ENCODE measurements around the gene TSC2. TPM values are rescaled to one million over a fixed set of nuclear protein-coding genes. Genes with fewer than 3 reads are reported as not detected.

Gene TSC2
- total and polyA plus RNA-seq, 2 of the 13 experiments (the other 11 are each of a cell fraction or from before 2014, with no cell fraction given), result 19.6 to 40.4 TPM

DNA sequence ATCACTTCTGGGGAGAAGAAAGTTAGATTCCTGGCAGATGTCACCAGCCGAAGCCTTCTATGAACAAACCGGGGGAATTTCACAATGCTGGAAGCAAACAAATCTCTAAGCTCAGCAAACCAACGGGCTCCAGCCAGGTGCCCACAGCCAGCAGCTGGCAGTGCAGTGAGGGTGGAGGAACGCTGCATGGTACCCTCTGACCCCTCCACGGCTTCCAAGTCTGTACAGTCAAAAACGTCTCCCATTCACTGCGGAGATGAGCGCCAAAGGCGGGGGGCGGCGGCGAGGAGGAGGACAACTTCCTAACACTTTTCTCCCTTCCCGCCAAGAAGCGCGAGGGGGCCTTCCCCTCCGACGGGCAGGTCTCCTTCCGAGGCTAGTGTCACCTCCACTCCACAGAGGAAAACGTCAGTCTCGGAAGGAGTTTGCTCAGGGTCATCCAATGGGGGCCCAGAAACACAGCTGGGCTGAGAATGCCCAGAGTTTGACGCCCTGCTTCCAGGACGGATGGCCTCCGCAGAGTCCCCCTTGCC, 39.1 kb upstream of the TSC2 start (continued):
- TF ChIP-seq, protein P1, sequence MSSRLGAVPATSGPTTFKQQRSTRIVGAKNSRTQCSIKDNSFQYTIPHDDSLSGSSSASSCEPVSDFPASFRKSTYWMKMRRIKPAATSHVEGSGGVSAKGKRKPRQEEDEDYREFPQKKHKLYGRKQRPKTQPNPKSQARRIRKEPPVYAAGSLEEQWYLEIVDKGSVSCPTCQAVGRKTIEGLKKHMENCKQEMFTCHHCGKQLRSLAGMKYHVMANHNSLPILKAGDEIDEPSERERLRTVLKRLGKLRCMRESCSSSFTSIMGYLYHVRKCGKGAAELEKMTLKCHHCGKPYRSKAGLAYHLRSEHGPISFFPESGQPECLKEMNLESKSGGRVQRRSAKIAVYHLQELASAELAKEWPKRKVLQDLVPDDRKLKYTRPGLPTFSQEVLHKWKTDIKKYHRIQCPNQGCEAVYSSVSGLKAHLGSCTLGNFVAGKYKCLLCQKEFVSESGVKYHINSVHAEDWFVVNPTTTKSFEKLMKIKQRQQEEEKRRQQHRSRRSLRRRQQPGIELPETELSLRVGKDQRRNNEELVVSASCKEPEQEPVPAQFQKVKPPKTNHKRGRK (CRISPR knock-in tag; IDR thresholded peaks at IDR 0.05), result no peak
- peak; percentile 80 for TF ChIP-seq BCL6 (CRISPR knock-in tag; IDR thresholded peaks at IDR 0.05)
- no peak for TF ChIP-seq PHF21A (CRISPR knock-in tag; IDR thresholded peaks at IDR 0.05)
- TF ChIP-seq, protein P2, sequence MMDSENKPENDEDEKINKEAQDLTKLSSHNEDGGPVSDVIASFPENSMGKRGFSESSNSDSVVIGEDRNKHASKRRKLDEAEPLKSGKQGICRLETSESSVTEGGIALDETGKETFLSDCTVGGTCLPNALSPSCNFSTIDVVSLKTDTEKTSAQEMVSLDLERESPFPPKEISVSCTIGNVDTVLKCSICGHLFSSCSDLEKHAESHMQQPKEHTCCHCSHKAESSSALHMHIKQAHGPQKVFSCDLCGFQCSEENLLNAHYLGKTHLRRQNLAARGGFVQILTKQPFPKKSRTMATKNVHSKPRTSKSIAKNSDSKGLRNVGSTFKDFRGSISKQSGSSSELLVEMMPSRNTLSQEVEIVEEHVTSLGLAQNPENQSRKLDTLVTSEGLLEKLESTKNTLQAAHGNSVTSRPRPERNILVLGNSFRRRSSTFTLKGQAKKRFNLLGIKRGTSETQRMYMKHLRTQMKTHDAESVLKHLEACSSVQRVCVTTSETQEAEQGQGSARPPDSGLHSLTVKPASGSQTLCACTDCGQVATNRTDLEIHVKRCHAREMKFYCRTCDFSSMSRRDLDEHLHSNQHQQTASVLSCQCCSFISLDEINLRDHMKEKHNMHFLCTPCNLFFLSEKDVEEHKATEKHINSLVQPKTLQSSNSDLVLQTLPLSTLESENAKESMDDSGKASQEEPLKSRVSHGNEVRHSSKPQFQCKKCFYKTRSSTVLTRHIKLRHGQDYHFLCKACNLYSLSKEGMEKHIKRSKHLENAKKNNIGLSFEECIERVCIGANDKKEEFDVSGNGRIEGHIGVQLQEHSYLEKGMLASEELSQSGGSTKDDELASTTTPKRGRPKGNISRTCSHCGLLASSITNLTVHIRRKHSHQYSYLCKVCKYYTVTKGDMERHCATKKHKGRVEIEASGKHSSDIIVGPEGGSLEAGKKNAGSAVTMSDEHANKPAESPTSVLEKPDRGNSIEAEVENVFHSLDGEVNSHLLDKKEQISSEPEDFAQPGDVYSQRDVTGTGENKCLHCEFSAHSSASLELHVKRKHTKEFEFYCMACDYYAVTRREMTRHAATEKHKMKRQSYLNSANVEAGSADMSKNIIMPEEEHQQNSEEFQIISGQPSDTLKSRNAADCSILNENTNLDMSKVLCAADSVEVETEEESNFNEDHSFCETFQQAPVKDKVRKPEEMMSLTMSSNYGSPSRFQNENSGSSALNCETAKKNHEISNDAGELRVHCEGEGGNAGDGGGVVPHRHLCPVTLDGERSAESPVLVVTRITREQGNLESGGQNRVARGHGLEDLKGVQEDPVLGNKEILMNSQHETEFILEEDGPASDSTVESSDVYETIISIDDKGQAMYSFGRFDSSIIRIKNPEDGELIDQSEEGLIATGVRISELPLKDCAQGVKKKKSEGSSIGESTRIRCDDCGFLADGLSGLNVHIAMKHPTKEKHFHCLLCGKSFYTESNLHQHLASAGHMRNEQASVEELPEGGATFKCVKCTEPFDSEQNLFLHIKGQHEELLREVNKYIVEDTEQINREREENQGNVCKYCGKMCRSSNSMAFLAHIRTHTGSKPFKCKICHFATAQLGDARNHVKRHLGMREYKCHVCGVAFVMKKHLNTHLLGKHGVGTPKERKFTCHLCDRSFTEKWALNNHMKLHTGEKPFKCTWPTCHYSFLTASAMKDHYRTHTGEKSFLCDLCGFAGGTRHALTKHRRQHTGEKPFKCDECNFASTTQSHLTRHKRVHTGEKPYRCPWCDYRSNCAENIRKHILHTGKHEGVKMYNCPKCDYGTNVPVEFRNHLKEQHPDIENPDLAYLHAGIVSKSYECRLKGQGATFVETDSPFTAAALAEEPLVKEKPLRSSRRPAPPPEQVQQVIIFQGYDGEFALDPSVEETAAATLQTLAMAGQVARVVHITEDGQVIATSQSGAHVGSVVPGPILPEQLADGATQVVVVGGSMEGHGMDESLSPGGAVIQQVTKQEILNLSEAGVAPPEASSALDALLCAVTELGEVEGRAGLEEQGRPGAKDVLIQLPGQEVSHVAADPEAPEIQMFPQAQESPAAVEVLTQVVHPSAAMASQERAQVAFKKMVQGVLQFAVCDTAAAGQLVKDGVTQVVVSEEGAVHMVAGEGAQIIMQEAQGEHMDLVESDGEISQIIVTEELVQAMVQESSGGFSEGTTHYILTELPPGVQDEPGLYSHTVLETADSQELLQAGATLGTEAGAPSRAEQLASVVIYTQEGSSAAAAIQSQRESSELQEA (CRISPR knock-in tag; IDR thresholded peaks at IDR 0.05; ENCODE audit: not compliant biosample characterization), result no peak
- no peak for TF ChIP-seq CENPX (CRISPR knock-in tag; IDR thresholded peaks at IDR 0.05)
- 0 out of 2 replicates have a peak, but pooled peaks have one; percentile 14 for TF ChIP-seq HDAC2 (CRISPR knock-in tag; IDR thresholded peaks at IDR 0.05)
- no peak for TF ChIP-seq ZNF563 (CRISPR knock-in tag; IDR thresholded peaks at IDR 0.05)
- TF ChIP-seq TEAD2 (CRISPR knock-in tag; IDR thresholded peaks at IDR 0.05), result no peak
- TF ChIP-seq, protein P3, sequence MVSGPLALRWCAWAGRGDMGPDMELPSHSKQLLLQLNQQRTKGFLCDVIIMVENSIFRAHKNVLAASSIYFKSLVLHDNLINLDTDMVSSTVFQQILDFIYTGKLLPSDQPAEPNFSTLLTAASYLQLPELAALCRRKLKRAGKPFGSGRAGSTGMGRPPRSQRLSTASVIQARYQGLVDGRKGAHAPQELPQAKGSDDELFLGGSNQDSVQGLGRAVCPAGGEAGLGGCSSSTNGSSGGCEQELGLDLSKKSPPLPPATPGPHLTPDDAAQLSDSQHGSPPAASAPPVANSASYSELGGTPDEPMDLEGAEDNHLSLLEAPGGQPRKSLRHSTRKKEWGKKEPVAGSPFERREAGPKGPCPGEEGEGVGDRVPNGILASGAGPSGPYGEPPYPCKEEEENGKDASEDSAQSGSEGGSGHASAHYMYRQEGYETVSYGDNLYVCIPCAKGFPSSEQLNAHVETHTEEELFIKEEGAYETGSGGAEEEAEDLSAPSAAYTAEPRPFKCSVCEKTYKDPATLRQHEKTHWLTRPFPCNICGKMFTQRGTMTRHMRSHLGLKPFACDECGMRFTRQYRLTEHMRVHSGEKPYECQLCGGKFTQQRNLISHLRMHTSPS (CRISPR knock-in tag; IDR thresholded peaks at IDR 0.05; ENCODE audit: low read depth), result peak; percentile 66
- TF ChIP-seq, protein P4, sequence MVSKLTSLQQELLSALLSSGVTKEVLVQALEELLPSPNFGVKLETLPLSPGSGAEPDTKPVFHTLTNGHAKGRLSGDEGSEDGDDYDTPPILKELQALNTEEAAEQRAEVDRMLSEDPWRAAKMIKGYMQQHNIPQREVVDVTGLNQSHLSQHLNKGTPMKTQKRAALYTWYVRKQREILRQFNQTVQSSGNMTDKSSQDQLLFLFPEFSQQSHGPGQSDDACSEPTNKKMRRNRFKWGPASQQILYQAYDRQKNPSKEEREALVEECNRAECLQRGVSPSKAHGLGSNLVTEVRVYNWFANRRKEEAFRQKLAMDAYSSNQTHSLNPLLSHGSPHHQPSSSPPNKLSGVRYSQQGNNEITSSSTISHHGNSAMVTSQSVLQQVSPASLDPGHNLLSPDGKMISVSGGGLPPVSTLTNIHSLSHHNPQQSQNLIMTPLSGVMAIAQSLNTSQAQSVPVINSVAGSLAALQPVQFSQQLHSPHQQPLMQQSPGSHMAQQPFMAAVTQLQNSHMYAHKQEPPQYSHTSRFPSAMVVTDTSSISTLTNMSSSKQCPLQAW (CRISPR knock-in tag; IDR thresholded peaks at IDR 0.05), result 0 out of 2 replicates have a peak, but pooled peaks have one; percentile 20
- TF ChIP-seq PAX8 (CRISPR knock-in tag; IDR thresholded peaks at IDR 0.05; ENCODE audit: borderline replicate concordance), result no peak
- TF ChIP-seq MLLT10 (CRISPR knock-in tag; IDR thresholded peaks at IDR 0.05), result 0 out of 2 replicates have a peak, but pooled peaks have one; percentile 31
- TF ChIP-seq ZNF605 (CRISPR knock-in tag; IDR thresholded peaks at IDR 0.05), result 0 out of 2 replicates have a peak, but pooled peaks have one; percentile 34
- no peak for TF ChIP-seq EED (CRISPR knock-in tag; IDR thresholded peaks at IDR 0.05)
- TF ChIP-seq HNRNPL (IDR thresholded peaks at IDR 0.05; ENCODE audit: low read depth, low read length), result peak; percentile 90
- no peak for TF ChIP-seq RARA (CRISPR knock-in tag; IDR thresholded peaks at IDR 0.05)
- TF ChIP-seq NFKB2 (CRISPR knock-in tag; IDR thresholded peaks at IDR 0.05; ENCODE audit: borderline replicate concordance), result peak; percentile 57; the same call in 1 of the 2 replicates
